GM12891 (cell line): Measurements from ENCODE around the gene EVI5. TPM values are rescaled to one million over a fixed set of nuclear protein-coding genes. Genes with fewer than 3 reads are reported as not detected.

Source experiments
- DNase-seq: peaks from one replicate; pipeline ENCODE4 v3.0.0; 2011; ENCODE audit warnings: low spot score; ENCODE audit not compliant: insufficient read length
- FAIRE-seq: peaks from 2 replicates; lab custom pipeline; 2011; peaks lifted over from hg19 to GRCh38; lab: Jason Lieb, UNC
- PAX5 ChIP-seq: IDR thresholded peaks from 2 replicates; pipeline ENCODE4 v1.6.1; 2011; ENCODE audit warnings: low read length, moderate library complexity, mild to moderate bottlenecking; ENCODE audit not compliant: insufficient read depth, severe bottlenecking
- POLR2A ChIP-seq: IDR thresholded peaks from 2 replicates; pipeline ENCODE4 v1.6.1; 2011; ENCODE audit warnings: low read depth, low read length, control low read depth
- POLR2AphosphoS5 ChIP-seq: IDR thresholded peaks from 2 replicates; pipeline ENCODE4 v1.6.1; 2011; ENCODE audit warnings: low read depth, low read length, control low read depth
- POU2F2 ChIP-seq: IDR thresholded peaks from 2 replicates; pipeline ENCODE4 v1.6.1; 2011; ENCODE audit warnings: low read depth, mild to moderate bottlenecking, control low read depth, low read length, moderate library complexity
- SPI1 ChIP-seq: IDR thresholded peaks from 2 replicates; pipeline ENCODE4 v1.6.1; 2011; ENCODE audit warnings: low read depth, low read length, control low read depth
- TAF1 ChIP-seq: IDR thresholded peaks from 2 replicates; pipeline ENCODE4 v1.6.1; 2011; ENCODE audit warnings: low read depth, low read length, control low read depth
- polyA plus RNA-seq: library from polyadenylated mRNA; unstranded; fragments of >200 nt; gene quantifications from one replicate; pipeline ENCODE4 v1.2.1, GENCODE V29; 2012; ENCODE audit warnings: low read depth, missing spikeins, inconsistent platforms; ENCODE audit not compliant: missing spikeins

Gene EVI5
- polyA plus RNA-seq: 1.1 TPM

DNA sequence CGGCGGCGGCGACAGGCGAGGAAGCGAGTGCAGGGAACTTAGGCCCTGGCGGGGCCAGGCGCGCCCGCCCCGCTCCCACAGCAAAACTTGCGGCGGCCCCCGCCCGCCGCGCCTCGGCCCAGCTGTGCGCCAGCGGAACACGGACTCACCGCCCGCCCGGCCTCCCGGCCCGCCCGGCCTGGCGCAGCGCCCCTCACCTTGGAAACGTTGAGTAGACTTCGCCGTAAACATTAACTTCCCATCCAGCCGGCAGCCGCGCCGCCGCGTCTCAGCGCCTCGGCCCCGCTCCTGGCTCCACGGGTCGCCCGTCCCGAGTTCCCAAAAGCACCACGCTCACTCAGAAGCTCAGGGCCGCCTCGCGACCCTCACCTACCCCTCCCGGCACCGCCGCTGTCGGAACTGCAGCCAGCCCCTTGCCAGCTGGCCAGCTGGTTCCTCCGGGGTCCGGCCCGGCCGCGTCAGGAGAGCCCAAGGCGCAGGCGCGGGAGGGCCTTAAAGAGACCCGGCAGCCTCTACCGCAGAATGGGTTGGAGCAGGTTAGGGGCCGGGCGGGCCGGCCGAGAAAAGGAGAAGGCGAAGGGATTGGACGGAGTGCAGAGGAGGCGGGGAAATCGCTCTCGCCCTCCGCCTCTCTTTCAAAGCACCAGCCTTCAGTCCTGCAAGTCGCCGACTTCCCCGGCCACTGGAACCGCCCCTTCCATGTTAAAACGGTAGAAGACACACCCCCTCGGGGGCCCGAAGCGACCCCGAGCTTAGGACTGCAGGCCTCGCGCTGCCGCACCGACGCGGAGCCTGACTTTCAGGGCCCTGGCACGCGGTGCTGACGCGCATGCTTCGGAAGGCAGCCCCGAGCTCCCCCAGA is at the start of gene EVI5:
EVI5 (minus strand) TSS at position 470 of the 862 bp plus-strand sequence. CDS start 48,562 bp downstream, outside the sequence.
- TF ChIP-seq SPI1: peak; percentile 37; the same call in 1 of the 2 replicates
- no peak for TF ChIP-seq POLR2AphosphoS5
- DNase-seq (peak; percentile 84), FAIRE-seq (no peak)

DNA sequence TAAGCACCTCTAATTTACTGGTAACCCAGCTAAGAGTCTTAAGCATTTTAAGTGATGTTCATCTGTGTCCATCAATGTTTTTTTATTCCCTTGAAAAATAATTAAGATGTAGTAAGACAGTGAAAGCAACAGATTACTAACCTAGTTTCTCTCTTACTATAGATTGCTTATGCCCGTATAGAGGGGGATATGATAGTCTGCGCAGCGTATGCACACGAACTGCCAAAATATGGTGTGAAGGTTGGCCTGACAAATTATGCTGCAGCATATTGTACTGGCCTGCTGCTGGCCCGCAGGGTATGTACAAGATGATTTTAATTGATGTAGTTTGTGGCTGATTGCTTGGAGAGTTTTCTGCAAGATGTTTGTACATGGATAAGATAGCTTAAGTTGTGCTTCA is 49.7 kb upstream of the EVI5 start:
- FAIRE-seq (no peak), DNase-seq (no peak)
- TF ChIP-seq SPI1: no peak
- no peak for TF ChIP-seq POLR2AphosphoS5
- no peak for TF ChIP-seq POU2F2
- TF ChIP-seq POLR2A: 0 out of 2 replicates have a peak, but pooled peaks have one; percentile 16
- TF ChIP-seq TAF1: no peak

DNA sequence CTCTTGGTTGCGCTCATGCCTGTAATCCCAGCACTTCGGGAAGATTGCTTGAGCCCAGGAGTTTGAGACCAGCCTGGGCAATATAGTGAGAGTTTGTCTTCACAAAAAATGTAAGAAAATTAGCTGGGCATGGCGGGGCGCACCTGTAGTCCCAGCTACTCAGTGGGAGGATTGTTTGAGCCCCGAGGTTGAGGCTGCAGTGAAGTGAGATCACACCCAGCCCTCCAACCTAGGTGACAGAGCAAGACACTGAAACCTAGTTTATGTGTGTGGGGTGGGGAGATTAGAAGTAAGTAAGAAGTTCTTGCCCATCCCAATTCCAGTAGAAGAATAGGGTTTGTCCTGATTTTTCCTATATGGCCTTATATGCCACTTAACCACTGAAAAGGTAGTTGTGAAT is 48.9 kb upstream of the EVI5 start:
- FAIRE-seq: no peak
- TF ChIP-seq POLR2AphosphoS5: no peak
- no peak for TF ChIP-seq POU2F2
- no peak for TF ChIP-seq SPI1
- TF ChIP-seq TAF1: no peak
- no peak for TF ChIP-seq POLR2A
- no peak for TF ChIP-seq PAX5
- no peak for DNase-seq

DNA sequence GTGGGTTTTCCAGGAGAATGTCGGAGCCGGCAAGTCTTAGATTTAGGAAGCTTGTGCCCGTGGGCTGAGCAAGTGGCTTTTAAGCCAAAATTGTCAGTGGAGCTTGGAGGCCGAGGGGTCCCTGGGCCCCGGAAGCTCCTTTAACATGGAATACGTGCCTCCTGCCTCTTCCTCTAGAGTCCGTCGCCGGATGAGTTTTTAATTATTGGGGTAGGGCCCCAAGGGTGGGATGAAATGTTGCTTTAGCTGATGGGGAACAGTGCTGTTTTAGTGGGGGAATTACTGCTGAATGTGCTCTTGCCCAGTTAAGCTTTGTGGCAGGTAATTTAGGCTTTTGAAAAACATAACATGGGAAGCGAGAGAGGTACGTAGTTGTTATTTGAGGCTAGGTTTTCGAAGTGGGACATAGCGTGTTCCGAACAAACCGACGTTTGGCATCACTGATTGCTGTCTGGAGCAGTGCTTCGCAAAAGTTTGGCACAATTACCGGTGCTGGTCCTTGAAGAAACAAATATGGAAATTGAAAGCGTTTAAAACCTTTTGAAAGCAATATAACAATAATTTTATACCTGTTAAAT is 47.7 kb upstream of the EVI5 start:
- FAIRE-seq (peak; percentile 38), DNase-seq (no peak)
- TF ChIP-seq SPI1: no peak

DNA sequence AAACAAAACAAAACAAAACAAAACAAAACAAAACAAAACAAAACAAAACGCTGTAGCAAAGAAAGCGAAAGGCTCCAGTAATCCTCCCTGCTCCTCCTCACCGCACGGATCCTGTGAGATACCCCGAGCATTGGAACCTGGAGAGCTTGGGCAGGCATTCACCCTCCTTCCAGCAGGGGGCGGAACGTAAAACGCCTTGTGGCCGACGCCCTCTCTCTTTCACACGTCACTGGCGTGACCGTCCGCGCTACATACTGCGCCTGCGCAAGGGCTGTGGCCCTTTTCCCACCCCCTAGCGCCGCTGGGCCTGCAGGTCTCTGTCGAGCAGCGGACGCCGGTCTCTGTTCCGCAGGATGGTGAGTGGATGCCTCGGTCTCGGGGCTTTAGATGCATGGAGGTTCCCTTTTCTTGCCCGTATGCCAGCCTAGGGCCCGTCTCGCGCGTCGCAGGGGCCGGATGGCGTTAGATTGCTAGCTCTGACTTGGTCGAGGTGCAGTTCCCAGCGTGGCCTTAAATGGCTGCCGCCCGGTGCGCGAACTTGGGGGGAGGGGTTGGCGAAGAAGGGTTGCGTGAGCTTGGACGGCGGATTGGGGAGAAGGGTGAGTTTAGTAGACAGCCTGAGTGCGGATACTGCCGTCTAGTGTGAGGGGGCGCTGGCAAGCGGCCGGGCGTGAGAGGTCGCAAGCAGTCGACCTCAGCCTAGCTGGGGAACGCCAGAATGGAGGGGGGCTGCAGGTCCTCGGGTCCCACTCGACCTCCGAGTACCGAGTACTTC is 47.0 kb upstream of the EVI5 start, which contains the start of gene RPL5:
RPL5 (plus strand) TSS at position 279 of the 775 bp plus-strand sequence; CDS start at position 354, 75 bp downstream.
- FAIRE-seq (peak; percentile 99), DNase-seq (peak; percentile 90)
- TF ChIP-seq PAX5: peak; percentile 65
- TF ChIP-seq SPI1: no peak
- peak; percentile 100 for TF ChIP-seq POLR2AphosphoS5
- TF ChIP-seq TAF1: peak; percentile 99
- peak; percentile 100 for TF ChIP-seq POLR2A
- TF ChIP-seq POU2F2: peak; percentile 92

DNA sequence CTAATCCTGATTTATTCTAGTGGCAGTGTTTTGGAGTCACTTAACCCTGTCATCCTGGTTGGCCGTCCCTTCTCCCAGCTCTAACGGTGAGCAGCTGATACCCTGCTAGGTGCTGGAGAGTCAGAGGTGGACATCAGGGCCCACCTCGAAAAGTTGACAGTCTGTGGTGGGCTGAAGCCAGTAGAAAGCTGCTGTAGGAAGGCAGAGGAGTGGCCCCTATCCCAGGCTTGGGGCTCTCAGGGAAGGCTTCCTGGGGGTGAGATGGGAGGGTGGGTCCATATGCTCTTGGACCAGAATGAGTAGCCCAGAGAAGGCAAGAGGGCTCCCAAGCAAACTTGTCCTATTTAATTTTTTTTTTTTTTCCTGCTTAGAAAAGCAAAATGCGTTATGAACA is 46.5 kb upstream of the EVI5 start:
- TF ChIP-seq PAX5: no peak
- TF ChIP-seq POLR2A: no peak
- no peak for TF ChIP-seq TAF1
- TF ChIP-seq POLR2AphosphoS5: no peak
- no peak for TF ChIP-seq SPI1
- no peak for TF ChIP-seq POU2F2
- no peak for FAIRE-seq
- no peak for DNase-seq

DNA sequence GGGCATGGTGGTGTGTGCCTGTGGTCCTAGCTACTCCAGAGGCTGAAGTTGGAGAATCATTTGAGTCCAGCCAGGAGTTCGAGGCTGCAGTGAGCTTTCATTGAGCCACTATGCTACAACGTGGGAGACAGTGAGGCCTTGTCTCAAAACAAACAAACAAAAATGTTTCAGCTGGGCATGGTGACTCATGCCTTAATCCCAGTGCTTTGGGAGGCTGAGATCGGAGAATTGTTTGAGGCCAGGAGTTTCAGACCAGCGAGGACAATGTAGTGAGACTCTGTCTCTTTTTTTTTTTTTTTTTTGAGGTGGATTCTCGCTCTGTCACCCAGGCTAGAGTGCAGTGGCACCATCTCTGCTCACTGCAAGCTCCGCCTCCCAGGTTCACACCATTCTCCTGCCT is 41.9 kb upstream of the EVI5 start:
- TF ChIP-seq SPI1 (no peak), PAX5 (no peak), POU2F2 (no peak), POLR2AphosphoS5 (no peak), POLR2A (no peak), TAF1 (no peak)
- DNase-seq: no peak
- no peak for FAIRE-seq

DNA sequence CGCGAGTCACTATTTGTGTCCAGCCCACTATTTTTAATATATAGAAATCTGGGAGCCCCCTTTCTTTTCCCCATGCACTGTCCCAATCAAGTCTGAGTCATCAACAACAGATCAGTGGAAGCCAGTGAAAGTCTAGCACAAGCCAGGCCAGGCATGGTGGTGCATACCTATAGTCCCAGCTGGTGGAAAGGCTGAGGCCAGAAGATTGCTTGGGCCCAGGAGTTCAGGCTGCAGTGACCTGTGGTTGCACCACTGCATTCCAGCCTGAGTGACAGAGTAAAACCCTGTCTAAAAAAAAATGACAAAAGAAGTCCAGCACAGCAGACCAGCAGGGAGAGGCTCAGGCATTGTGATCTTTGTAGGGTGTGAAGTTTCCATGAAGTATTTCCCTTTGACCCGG is 38.0 kb upstream of the EVI5 start:
- no peak for TF ChIP-seq PAX5
- TF ChIP-seq POLR2AphosphoS5: no peak
- no peak for TF ChIP-seq SPI1
- TF ChIP-seq POU2F2: no peak
- no peak for TF ChIP-seq POLR2A
- TF ChIP-seq TAF1: no peak
- FAIRE-seq (no peak), DNase-seq (no peak)

DNA sequence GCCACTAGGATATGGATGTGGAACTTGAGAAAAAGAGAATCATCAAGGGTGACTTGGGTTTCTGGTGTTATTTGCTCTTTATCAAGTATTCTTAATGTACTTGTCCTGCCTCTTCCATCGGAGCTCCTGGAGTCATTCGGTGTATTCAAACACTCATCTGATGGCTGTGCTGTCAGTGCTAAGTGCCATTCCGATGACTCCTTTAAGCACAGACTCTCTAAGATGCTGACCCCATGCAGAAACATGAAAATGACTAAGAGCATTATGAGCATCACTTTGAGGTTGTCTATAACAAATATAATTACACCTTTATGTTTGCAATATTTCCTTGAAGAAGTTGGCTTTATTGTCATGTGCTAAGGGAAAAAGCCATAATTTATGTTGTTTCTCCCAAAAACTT is 35.6 kb upstream of the EVI5 start:
- no peak for TF ChIP-seq SPI1
- TF ChIP-seq POU2F2: no peak
- no peak for TF ChIP-seq TAF1
- TF ChIP-seq POLR2AphosphoS5: no peak
- no peak for TF ChIP-seq POLR2A
- no peak for TF ChIP-seq PAX5
- no peak for FAIRE-seq

DNA sequence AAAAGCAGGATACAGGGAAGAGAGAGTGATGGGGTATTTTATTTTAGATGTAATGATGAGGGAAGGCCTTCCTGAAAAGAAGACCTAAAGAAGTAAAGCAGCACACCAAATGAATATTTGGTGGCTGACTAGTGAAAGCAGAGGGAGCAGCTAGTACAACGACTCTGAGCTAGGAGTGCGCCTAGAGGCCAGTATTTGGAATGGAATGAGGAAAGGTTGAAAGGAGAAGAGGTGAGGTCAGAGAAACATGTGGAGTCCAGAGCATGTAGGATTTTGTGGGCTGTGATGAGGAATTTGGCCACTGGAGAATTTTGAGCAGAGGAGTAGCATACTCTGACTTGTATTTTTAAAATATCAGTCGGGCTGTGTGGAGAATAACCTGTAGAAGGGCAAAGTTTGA is 35.1 kb upstream of the EVI5 start:
- no peak for FAIRE-seq
- TF ChIP-seq SPI1: no peak
- TF ChIP-seq PAX5: no peak
- no peak for TF ChIP-seq POLR2AphosphoS5
- TF ChIP-seq POU2F2: no peak
- TF ChIP-seq POLR2A: no peak
- no peak for TF ChIP-seq TAF1

More for the DNA sequence above, 35.6 kb upstream of the EVI5 start:
- DNase-seq: no peak

More for the DNA sequence above, 35.1 kb upstream of the EVI5 start:
- no peak for DNase-seq
